Esophagus mucosa (tissue), 1 donor: ENCODE measurements around the gene RBP5. TPM values are rescaled to one million over a fixed set of nuclear protein-coding genes. Genes with fewer than 3 reads are reported as not detected.

Experiments
- ATAC-seq: fragments of 200-7000 bp; cut with Tn5 transposase; one replicate; pipeline ENCODE4 v1.9.1; 2020
- total RNA-seq: library from RNA; stranded (reverse); gene quantifications from one replicate; pipeline ENCODE4 v1.2.4, GENCODE V29; 2023
- donor health status: DM: yes; HTN: yes; CAD: no.

The RBP5 gene
- total RNA-seq, 1 donor from 2014 or later = 0.76 TPM

GRCh38 chr12:7145671-7146070 lies 17.0 kb upstream of the RBP5 start:
- no peak for ATAC-seq

- peak; percentile 32 for ATAC-seq
Observed at GRCh38 chr12:7144414-7145120, 15.9 kb upstream of the RBP5 start.

DNA sequence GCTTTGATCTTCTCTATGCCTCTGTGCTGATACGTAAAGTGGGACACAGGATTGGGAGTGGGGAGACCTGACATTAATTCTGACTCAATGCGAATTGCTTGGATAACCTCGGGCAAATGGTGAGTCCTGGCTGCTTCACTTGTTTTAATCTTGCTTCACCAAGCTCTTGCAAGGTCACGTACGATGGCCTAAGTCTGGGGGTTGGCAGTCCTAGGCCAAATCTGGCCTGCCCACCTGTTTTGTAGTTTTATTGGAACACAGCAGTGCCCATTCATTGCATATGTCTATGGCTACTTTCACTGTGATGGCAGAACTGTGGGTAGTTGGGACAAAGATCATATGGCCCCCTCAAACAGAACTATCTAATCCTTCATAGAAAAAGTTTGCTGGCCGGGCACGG lies 14.9 kb upstream of the RBP5 start:
- ATAC-seq = no peak

GRCh38 chr12:7142809-7143465 lies 14.2 kb upstream of the RBP5 start:
- no peak for ATAC-seq

DNA sequence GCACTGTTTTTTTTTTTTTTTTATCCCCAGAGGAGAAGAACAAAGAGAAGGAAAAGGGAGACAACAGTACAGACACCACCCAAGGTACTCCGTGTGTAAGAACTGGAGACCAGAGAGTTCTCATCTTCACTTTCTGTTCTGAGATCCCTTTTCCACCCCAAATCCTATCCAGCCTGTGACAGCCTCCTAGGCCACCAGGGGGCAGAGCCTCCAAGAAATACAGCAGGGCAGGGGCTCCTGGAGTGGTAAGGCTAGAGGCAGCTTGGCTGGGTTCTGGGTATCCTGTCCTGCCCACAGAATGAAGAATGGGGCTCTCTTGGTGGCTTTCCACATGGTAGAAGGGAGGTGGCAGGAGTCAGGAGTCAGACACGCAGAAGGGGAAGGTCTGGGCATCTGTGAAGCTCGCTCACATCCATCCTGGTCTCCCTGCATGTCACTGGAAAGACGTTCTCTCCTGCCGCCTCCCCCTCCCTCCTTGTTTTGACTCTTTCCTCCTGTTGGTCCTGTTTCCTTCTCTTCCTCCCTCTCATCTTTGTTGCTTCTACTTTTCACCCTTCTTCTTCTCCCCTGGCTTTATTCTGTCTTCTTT lies 13.5 kb upstream of the RBP5 start:
- peak; percentile 57 for ATAC-seq

DNA sequence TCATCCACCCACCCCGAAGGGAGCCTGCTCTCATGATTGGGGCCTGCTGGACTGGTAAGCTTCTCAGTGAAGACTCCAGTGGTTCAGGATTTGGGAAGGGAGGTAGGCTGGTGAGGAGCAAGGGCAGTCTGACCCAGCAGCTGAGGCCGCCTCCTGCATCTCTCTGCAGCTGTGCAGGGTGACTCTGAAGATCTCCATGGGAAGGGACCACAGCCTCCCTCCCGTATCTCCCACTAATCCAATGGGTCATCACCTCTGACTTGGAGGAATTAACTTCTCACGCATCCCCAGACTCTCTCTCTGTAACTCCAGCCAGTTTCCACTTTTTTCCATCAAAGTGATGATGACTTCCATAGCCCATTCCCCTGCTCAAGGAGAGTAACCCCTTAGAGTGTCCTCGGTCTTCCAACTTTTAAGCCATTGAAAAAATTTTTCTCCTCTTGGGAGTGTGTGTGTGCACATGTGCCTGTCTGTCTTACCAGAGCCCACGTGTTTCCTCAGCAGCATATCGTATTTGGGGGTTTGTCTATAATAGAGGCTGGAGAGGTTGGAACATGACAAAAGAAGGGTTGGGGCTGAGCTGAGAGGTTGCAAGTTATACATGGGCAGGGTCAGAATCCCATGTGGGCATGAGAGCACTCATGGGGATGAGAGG lies 12.8 kb upstream of the RBP5 start:
- no peak for ATAC-seq

- no peak for ATAC-seq
Observed at GRCh38 chr12:7139200-7139599, 10.5 kb upstream of the RBP5 start.

DNA sequence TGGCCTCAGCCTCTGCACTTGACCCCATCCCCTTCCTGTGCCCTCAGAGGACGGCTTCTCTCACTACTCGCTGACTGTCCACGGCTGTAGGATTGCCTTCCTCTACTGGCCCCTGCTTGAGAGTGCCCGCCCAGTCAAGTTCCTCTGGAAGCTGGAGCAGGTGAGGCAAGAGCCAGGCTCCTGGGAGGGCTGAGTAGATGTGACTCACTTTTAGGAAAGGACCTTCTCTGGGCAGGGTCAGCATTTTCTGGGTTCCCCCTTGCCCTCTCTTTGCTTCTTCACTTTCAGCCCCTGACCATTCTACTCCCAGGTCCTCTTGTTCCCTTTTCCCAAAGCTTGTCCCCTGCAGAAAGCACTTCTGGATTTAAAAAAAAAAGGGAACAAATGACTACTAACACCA lies 9.2 kb upstream of the RBP5 start:
- no peak for ATAC-seq

GRCh38 chr12:7136676-7137075 lies 8.0 kb upstream of the RBP5 start:
- ATAC-seq = no peak

- ATAC-seq = no peak
Observed at GRCh38 chr12:7136071-7136470, 7.4 kb upstream of the RBP5 start.

GRCh38 chr12:7134396-7135166 lies 5.9 kb upstream of the RBP5 start:
- no peak for ATAC-seq

- no peak for ATAC-seq
Observed at GRCh38 chr12:7131502-7131866, 2.8 kb upstream of the RBP5 start.

DNA sequence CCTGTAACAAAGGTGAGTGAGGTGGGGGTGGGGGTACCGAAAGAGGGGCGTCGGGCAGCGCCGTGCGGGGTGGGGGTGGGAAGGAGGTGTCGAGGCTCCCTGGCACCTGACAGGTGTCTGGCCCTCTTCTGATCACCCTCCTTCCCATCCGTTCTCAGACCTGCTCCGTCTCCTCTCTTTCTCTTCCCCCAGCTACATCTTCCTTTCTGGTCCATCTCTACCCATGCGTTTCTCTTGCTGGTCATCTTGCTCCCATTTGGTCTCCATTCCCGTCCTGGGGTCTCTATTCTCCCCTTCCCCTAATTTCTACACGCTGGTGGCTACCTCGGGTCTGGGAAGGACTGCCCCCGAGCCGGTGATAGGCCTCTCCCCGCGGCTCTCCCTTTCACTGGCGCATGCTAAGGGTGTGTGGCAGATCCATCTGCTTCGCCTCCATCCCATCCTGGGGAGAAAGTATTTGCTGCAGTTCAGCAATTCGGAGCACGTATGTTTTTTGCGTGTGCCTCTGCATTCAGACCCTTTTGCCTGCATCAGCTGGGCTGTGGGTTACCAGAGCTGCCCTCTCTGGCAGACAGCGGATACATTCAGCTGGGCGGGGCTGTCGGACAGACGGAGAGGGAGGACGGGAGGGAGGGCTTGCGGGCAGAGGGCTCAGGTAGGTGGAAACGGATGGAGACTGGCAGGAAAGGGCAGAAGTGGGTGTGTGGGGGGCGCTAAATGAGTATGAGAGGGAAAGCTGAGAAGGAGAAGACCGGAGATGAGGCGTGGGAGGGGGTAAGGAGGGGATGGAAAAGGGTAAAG lies 2.2 kb upstream of the RBP5 start:
- ATAC-seq = peak; percentile 30

GRCh38 chr12:7129872-7130691 lies 1.4 kb upstream of the RBP5 start, which contains the start of gene CLSTN3:
Gene CLSTN3, plus strand, starts transcription at chr12:7130371. Its CDS starts 278 bp downstream, at chr12:7130649.
- peak; percentile 71 for ATAC-seq

DNA sequence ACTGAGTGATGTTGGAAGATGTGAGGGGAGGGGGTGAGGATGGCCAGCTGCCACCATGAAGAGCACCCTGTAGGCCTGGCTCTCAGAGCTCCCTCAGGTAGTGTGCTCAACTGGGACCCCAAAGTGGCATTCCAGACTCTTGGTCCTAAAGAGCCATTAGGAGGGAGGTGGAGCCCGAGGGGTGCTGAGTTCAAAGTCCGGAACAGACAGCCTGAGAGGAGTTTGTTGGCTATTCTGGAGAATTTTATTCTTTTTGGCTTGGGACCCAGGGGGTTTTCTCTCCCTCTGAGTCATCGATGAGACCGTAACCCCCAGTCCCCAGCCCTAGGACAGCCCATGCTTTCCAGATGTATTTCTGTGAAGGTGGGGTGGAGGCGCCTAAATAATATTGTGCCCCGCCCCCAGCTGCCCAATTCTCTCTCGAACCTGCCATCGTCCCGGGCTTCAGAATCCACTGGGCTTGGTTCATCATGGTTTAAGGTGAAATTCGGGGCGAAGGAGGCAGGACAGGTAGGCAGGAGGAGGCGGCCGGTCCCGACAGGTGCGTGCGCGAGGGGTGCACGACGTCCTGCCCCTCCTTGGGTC lies 690 bp upstream of the RBP5 start:
- no peak for ATAC-seq

- ATAC-seq = no peak
Observed at GRCh38 chr12:7127916-7128626, 618 bp downstream of the RBP5 start.

DNA sequence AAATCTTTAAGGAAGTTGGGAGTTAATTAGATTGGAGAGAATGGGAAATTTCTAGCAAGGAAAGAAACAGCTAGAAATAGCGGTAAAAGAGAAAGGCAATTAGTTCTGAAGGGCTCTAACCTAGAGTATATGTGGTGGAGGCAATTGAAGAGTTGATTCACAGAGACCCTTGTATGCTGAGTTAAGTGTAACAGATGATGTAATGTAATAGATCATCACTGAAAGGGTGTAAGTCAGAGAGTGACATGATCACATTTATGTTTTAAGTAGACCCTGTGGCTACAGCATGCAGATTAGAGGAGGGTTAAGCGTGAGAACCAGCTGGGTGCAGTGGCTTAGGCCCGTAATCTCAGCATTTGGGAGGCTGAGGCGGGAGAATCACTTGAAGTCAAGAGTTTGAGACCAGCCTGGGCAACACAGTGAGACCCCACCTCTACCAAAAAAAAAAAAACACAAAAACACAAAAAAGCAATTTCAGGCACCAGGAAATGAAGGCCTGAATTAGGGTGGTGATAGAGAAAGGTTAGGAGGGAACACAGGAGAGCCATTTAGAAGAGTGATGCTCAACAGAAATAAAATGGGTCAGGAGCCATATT lies 3.0 kb downstream of the RBP5 start:
- no peak for ATAC-seq

DNA sequence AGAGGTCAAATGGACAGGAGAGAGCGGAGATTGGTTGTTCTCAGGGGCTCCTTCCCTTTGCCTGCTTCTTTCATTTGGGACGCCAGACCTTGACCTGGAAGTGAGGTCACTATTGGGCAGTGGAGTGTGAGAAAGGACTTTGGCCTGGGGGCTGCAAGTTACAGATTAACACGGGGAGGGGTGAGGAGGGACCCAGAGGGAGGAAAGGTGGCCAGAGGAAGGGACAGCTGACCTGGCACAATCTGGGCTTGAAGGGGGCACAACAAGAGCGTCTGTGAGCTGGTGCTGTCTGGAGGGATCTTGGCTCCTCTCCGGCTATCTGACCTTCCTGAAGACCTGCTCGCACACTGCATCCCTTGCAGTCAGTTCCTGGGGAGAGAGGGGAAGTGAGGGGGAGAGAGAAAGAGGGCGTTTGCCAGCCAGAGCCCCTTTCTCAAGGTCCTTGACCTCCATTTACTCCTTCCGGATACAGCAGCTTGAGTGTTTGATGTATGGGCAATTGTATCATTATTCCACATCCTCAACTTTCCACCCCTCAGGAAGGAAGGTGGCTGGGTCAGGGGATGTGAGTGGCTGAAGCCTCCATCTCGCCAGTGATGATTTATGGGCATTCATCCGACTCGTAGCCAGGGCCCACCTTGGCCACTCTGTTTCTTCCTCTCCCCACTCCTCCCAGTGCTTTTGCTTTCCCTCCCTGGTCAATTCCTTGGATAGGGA lies 4.7 kb downstream of the RBP5 start:
- ATAC-seq = no peak
